Frontal cortex (tissue), 4 donors: ENCODE data around the gene TRIM69. TPM values are rescaled to one million over a fixed set of nuclear protein-coding genes. Genes with fewer than 3 reads are reported as not detected.
A peak's percentile ranks its signal among the peaks of the same experiment; 100 is the strongest.
"Not testable (repeated sequence)": the region's sequence is repeated elsewhere in the genome, so short reads cannot be mapped to it uniquely, and the experiment has no call there.

Experiments
- DNase-seq, 2 donors: peaks; one replicate each; pipeline ENCODE4 v3.0.0; 2012; ENCODE audit warnings: low spot score in 2 of 2
- FAIRE-seq: peaks from 2 replicates; lab custom pipeline; 2012; peaks lifted over from hg19 to GRCh38; lab: Jason Lieb, UNC
- total RNA-seq: library from RNA; depleted of rRNA; stranded (reverse); fragments of >200 nt; gene quantifications from one replicate; pipeline ENCODE4 v1.2.3, GENCODE V29; 2014
- donor health status: control.
- donor health status: control.
- donor health status: control.

The TRIM69 gene
- total RNA-seq, 1 donor from 2014 or later: 40.4 TPM

DNA sequence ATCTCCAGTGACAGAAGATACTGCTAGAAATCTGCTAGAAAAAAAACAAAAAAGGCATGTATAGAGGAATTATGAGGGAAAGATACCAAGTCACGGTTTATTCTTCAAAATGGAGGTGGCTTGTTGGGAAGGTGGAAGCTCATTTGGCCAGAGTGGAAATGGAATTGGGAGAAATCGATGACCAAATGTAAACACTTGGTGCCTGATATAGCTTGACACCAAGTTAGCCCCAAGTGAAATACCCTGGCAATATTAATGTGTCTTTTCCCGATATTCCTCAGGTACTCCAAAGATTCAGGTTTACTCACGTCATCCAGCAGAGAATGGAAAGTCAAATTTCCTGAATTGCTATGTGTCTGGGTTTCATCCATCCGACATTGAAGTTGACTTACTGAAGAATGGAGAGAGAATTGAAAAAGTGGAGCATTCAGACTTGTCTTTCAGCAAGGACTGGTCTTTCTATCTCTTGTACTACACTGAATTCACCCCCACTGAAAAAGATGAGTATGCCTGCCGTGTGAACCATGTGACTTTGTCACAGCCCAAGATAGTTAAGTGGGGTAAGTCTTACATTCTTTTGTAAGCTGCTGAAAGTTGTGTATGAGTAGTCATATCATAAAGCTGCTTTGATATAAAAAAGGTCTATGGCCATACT, 21.1 kb upstream of the TRIM69 start:
- no peak for DNase-seq
- FAIRE-seq: no peak

DNA sequence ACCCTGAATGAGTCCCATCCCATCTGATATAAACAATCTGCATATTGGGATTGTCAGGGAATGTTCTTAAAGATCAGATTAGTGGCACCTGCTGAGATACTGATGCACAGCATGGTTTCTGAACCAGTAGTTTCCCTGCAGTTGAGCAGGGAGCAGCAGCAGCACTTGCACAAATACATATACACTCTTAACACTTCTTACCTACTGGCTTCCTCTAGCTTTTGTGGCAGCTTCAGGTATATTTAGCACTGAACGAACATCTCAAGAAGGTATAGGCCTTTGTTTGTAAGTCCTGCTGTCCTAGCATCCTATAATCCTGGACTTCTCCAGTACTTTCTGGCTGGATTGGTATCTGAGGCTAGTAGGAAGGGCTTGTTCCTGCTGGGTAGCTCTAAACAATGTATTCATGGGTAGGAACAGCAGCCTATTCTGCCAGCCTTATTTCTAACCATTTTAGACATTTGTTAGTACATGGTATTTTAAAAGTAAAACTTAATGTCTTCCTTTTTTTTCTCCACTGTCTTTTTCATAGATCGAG, 20.5 kb upstream of the TRIM69 start:
- DNase-seq (no peak), FAIRE-seq (no peak)

DNA sequence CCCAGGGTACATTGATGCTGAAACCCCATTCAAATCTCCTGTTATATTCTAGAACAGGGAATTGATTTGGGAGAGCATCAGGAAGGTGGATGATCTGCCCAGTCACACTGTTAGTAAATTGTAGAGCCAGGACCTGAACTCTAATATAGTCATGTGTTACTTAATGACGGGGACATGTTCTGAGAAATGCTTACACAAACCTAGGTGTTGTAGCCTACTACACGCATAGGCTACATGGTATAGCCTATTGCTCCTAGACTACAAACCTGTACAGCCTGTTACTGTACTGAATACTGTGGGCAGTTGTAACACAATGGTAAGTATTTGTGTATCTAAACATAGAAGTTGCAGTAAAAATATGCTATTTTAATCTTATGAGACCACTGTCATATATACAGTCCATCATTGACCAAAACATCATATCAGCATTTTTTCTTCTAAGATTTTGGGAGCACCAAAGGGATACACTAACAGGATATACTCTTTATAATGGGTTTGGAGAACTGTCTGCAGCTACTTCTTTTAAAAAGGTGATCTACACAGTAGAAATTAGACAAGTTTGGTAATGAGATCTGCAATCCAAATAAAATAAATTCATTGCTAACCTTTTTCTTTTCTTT, 19.2 kb upstream of the TRIM69 start:
- DNase-seq (no peak), FAIRE-seq (no peak)

DNA sequence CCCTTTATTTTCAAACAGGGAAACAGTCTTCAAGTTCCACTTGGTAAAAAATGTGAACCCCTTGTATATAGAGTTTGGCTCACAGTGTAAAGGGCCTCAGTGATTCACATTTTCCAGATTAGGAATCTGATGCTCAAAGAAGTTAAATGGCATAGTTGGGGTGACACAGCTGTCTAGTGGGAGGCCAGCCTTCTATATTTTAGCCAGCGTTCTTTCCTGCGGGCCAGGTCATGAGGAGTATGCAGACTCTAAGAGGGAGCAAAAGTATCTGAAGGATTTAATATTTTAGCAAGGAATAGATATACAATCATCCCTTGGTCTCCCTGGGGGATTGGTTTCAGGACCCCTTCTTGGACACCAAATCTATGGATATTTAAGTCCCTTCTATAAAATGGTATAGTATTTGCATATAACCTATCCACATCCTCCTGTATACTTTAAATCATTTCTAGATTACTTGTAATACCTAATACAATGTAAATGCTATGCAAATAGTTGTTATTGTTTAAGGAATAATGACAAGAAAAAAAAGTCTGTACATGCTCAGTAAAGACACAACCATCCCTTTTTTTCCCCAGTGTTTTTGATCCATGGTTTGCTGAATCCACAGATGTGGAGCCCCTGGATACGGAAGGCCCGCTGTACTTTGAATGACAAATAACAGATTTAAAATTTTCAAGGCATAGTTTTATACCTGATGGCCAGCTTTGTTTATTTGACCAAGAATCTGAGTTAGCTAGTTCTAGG, 18.0 kb upstream of the TRIM69 start:
- FAIRE-seq: no peak

DNA sequence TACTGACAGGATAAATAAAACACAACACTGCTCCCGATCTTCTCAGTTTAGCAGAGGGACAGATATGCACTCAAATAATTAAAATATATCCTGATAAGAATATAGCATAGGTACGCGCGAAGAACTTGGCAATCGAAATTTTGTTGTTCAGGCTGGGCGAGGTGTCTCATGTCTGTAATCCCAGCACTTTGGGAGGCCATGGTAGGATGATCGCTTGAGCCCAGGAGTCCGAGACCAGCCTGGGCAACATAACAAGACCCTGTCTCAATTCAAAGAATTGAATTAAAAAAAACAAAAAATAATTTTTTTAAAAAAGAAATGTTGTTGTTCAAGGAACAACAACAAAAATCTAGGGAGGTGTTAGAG, 17.4 kb upstream of the TRIM69 start:
- DNase-seq: no peak
- no peak for FAIRE-seq

More for the DNA sequence above, 18.0 kb upstream of the TRIM69 start:
- no peak for DNase-seq

DNA sequence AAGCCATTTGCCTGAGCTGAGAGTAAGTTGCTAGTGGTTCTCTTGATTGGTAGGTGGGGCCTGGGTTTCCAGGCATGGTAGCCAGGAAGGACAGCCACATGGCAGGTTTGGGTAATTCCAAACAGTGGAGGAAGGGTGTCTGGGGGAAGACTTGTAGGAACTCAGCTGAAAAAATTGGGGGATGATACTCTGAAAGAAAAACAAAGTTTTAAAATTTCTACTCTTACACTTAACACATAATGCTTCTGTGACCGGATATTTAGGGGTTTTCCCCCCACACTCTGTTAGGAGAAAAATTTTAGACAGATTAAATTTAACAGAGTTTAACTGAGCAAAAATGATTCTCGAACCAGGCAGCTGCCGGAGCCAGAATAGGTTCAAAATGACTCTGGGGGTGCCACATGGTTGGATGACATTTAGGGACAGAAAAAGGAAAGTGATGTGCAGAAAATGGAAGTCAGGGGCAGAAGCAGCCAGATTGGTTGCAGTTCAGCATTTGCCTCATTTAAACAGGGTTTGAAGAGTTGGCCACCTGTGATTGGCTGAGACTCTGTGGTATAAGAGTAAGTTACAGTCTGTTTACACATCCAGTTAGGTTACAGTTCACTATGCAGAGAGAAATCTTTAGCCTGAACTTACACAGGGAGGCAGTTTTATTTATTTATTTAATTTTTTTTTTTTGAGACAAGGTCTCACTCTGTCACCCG, 16.9 kb upstream of the TRIM69 start:
- FAIRE-seq: no peak
- DNase-seq: no peak

DNA sequence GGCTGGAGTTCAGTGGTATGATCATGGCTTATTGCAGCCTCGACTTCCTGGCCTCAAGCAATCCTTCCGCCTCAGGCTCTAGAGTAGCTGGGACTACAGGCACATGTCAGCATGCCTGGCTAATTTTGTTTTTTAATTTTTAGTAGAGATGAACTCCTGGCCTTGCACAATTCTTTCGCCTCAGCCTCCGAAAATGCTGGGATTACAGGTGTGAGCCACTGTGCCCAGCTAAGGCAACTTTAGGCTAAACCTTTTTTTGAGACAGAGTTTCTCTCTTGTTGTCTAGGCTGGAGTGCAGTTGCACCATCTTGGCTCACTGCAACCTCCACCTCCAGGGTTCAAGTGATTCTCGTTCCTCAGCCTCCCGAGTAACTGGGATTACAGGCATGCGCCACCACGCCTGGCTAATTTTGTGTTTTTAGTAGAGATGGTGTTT, 16.3 kb upstream of the TRIM69 start:
- not testable (repeated sequence) for FAIRE-seq, DNase-seq

DNA sequence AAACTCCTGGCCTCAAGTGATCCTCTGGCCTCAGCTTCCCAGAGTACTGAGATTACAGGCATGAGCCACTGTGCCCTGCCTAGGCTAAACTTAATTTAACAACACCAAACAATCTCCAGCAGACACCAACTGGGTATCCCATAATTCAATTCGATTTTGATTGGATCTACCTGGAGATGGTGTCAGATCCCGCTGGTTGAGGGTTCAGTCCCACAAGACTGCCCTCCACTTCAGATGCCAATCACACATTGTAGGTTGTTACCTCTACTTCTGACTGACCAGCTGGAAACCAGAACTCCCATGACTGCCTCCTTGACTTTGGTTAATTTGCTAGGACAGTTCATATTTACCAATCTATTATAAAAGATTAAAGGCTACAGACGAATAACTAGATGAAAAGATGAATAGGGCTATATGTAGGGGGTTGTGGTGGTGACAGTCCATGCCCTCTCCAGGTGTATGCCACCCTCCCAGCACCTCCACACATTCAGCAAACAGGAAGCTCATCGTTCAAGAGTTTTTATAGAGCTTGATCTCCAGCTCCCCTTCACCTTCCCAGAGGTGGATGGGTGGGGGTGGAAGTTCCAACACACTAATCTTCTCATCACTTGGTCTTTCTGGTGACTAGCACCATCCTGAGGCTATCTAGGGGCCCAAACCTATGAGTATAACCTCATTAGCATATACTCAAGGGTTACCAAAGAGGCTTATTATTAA, 15.7 kb upstream of the TRIM69 start:
- no peak for DNase-seq
- FAIRE-seq: no peak

DNA sequence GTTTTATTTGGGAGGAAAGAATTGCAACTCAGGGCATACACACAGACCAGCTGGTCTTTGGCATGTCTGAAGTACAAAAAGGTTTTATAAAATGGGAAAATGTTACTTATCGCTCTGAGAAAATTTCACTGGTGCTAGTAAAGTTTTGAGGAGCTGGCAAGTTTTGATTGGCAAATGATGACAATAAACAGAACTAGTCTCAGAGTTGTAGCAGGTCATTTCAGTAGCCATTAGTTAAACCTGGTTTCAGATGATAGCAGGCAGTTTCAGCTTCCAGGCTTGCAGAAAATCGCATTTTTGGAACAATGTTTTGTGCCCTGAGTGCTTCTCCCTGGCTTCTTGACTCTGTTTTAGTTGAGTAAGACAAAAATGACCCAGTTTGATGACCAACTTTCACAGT, 14.3 kb upstream of the TRIM69 start:
- DNase-seq (no peak), FAIRE-seq (no peak)

DNA sequence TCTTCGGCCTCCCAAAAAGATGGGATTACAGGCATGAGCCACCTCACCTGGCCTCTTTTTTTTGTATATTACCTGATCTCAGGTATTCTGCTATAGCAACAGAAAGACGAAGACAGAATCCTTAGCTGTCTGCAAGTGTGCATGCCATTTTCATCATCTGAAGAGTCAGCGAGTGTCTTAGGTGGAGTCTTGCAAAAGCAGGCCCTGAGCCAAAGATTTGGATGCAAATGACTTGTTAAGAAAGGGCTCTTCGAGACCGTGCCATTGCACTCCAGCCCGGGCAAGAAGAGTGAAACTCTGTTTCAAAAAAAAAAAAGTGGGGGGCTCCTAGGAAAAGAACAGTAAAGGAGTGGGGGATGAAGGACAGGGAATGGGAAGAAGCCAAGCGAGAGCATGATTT, 10.2 kb upstream of the TRIM69 start:
- no peak for FAIRE-seq
- DNase-seq: no peak

DNA sequence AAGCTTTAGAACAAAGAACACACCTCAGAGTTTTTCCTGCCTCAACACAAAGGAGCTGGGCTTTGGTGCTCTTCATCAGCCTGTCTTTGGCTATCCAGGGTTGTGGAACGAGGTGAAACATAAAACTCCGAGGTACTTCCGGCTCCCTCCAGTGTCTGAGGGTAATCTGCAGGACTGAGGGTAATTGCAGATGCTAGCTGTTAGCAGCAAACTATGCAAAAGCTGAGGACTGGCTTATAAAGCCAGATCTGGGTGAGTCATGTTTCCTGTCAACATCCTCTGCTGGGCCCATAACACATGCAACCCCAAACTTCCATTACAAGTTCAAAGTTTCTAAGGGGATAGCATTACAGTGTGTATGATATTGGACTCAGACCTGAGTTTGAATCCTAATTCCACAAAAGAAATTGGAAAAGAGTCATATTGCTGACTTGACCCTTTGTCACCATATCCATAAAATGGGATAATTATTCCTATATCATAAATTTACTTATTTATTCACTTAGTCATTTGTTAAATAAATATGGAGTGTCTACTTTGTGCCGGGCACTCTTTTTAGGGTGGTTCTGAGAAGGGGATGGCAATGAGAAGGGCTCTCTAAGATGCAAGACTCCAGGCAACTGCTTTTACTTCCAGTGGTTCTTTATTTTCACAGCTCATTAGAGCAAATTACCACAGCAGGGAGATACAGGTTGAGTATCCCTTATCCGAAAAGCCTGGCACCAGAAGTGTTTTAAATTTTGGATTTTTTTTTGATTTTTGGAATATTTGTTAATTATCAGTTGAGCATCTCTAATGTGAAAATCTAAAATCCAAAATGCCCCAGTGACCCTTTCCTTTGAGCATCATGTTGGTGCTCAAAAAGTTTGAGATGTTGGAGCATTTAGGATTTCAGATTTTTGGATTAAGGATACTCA, 9.5 kb upstream of the TRIM69 start:
- DNase-seq: no peak
- FAIRE-seq: no peak

DNA sequence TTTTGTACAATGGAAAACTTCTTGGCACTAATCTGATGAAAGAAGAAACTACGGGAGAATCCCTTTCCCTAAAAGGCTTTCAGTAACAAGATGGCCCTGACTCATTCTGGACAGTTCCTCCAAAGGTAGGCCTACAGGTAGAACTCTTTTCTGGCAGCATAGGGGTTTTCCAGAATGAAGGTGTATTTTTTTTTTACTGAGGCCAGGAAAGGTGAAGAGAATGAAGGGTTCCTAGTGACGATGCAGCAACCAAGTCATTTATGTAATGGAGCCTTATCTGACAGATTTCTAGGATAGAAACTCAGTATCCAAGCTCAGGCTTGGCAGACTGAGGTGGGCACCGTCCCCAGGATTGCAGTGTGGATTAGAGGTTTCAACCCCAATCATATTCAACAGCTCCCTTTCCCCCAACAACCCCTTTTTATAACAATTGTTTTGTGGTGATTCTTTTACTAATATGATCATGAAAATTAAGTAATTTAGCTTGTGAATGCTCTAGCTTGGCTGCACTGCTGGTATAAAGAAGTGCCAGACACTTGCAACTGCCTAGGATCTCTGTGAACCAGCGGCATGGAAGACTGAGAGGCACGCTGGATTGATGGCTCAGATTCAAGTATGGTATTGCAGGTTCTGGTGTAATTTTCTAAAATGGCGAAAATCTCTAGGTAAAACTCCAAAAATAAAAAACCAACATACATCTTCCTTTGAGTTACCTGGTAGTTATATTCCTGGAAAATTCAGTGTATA, 8.7 kb upstream of the TRIM69 start:
- no peak for FAIRE-seq
- DNase-seq: no peak

DNA sequence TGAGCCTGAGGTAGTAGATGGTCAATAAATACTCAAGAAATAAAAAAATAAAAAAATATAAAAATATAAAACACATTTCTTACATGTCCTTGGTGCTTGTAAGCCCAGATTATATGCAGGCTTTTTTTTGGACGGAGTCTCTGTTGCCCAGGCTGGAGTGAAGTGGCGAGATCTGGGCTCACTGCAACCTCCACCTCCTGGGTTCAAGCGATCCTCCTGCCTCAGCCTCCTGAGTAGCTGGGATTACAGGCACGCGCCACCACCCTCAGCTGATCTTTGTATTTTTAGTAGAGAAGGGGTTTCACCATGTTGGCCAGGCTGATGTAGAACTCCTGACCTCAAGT, 8.1 kb upstream of the TRIM69 start:
- not testable (repeated sequence) for DNase-seq, FAIRE-seq

DNA sequence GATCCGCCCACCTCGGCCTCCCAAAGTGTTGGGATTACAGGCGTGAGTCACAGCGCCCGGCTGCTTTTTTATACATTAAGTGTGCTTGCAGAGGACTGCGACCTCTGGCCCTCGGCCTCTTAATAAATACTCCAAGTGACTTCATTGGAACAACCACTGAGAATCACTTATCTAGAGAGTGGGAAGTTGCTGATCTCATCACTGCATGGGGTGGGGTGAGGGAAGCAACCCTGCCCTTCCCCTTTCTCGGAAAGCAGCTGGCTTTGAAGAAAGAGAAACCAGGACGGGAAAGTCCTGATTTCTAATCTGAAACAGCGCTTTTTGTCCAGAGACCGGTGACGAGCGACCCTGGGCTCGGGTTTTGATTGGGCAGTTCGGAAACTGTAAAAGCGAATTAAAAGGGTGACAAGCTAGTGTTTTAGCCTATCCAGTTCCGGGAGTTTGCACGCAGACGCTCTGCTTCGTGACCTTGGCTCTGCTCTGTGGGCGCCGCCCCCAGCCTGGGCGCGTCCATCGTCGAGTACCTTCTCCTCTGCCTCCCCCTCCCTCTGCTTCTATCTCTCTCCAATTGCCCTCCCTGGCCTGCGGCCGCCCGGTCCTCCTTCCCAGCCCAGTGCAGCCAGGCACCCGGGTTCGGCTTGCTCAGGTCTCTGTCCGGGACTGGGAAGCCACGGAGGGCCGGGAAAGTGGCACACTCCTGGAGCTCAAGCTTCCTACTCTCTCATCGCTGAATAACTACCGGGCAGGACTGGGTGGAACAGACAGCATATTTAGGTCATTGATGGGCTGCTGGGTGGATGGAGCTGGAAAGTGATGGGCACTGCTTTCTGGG, 7.5 kb upstream of the TRIM69 start:
- peak; percentile 66 to 80 for DNase-seq

DNA sequence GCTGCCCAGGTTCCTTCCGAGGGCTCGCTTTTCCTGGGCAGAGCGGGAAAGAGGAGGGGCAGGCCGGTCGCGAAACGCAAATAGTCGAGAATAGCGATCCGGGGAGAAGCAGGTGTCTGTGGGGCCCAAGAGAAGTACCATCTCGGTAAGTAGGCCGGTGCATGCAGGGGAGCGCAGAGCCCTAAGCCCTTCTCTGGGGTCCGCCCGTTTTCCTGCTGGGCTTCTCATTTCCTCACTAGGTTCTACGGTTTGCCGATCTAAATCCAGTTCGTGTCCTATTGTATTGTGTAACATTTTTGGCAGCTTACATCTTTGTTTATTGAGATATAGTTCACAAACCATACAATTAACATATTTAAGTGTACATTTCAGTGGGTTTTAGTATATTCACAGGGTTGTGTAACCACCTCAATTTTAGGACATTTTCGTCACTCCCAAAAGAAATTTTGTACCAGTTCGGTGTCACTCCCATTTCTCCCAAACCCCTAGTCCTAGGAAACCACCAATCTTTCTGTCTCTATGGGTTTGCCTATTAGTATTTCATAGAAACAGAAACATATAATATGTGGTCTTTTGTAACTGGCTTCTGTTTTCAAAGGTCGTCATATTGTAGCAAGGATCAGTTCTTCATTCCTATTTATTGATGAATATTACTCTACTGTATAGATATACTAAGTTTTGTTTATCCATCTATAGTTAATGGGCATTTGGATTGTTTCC, 6.8 kb upstream of the TRIM69 start:
- FAIRE-seq: no peak
- DNase-seq: no peak

More for the DNA sequence above, 7.5 kb upstream of the TRIM69 start:
- peak; percentile 74 for FAIRE-seq

DNA sequence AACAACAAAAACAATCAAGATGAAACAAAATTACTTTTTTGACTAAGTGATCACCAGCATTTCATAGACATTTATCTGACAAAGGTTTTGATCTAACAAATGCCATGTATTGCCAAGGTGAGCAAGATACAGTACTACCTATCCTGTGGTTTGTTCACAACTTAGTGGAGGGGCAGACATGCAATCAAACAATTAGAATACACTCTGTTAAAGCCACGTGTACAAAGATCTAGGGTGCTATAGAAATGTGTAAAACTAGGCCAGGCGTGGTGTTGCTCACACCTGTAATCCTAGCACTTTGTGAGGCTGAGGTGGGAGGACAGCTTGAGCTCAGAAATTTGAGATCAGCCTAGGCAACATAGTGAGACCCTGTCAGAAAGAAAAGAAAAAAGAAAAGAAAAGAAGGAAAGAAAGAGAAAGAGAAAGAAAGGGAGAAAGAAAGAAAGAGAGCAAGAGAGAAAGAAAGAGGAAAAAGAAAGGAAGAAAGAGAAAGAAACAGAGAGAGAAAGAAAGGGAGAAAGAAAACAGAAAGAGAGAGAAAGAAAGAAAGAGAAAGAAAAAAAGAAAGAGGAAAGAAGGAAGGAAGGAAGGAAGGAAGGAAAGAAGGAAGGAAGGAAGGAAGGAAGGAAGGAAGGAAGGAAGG, 1.4 kb upstream of the TRIM69 start:
- no peak for FAIRE-seq
- DNase-seq: no peak
